SK-N-SH treated with all-trans-retinoic acid at 6 μM for 48 hours (cell line): ENCODE data around the gene RHO.
A peak's percentile ranks its signal among the peaks of the same experiment; 100 is the strongest.

Experiments used
- ATAC-seq: fragments of 200-7000 bp; cut with Tn5 transposase; 3 replicates; pipeline ENCODE4 v1.9.1; 2020; ENCODE audit warnings: mild to moderate bottlenecking, moderate library complexity
- ARNTL ChIP-seq: fragments of 450-650 bp; formaldehyde crosslinking; IDR thresholded peaks from 2 replicates; pipeline ENCODE4 v1.5.0; 2020; ENCODE audit warnings: low read depth, mild to moderate bottlenecking, moderate library complexity, borderline replicate concordance
- BACH2 ChIP-seq: fragments of 250-450 bp; sonication (Bioruptor Pico); IDR thresholded peaks from 2 replicates; pipeline ENCODE4 v1.9.0; 2021; ENCODE audit warnings: mild to moderate bottlenecking, borderline replicate concordance
- CSDC2 ChIP-seq: fragments of 250-450 bp; sonication (Bioruptor Pico); IDR thresholded peaks from 2 replicates; pipeline ENCODE4 v1.5.0; 2020; ENCODE audit warnings: mild to moderate bottlenecking, moderate library complexity
- ESRRG ChIP-seq: fragments of 250-450 bp; sonication (Bioruptor Pico); IDR thresholded peaks from 2 replicates; pipeline ENCODE4 v1.6.1; 2021; ENCODE audit warnings: mild to moderate bottlenecking
- GLIS3 ChIP-seq: fragments of 250-450 bp; sonication (Bioruptor Pico); IDR thresholded peaks from 2 replicates; pipeline ENCODE4 v1.5.0; 2020; ENCODE audit warnings: mild to moderate bottlenecking, moderate library complexity
- OSR1 ChIP-seq: fragments of 250-450 bp; sonication (Bioruptor Pico); IDR thresholded peaks from 2 replicates; pipeline ENCODE4 v1.8.0; 2022; ENCODE audit warnings: moderate library complexity, mild to moderate bottlenecking, inconsistent platforms
- POU6F1 ChIP-seq: fragments of 250-450 bp; sonication (Bioruptor Pico); IDR thresholded peaks from 2 replicates; pipeline ENCODE4 v1.8.0; 2021; ENCODE audit warnings: low read depth, mild to moderate bottlenecking, moderate library complexity, borderline replicate concordance
- PPARA ChIP-seq: fragments of 250-450 bp; sonication (Bioruptor Pico); IDR thresholded peaks from 2 replicates; pipeline ENCODE4 v1.5.0; 2020; ENCODE audit warnings: mild to moderate bottlenecking, borderline replicate concordance
- RARB ChIP-seq: fragments of 250-450 bp; sonication (Bioruptor Pico); IDR thresholded peaks from 2 replicates; pipeline ENCODE4 v1.8.0; 2021; ENCODE audit warnings: mild to moderate bottlenecking, moderate library complexity
- SNAI2 ChIP-seq: fragments of 250-450 bp; sonication (Bioruptor Pico); IDR thresholded peaks from 2 replicates; pipeline ENCODE4 v1.5.0; 2020; ENCODE audit warnings: mild to moderate bottlenecking, moderate library complexity
- TCF4 ChIP-seq: fragments of 250-450 bp; sonication (Bioruptor Pico); IDR thresholded peaks from 2 replicates; pipeline ENCODE4 v1.8.0; 2021; ENCODE audit warnings: mild to moderate bottlenecking, moderate library complexity, borderline replicate concordance
- TOX ChIP-seq: fragments of 250-450 bp; sonication (Bioruptor Pico); IDR thresholded peaks from 2 replicates; pipeline ENCODE4 v1.8.0; 2021; ENCODE audit warnings: mild to moderate bottlenecking, moderate library complexity, borderline replicate concordance
- TSHZ2 ChIP-seq: fragments of 250-450 bp; sonication (Bioruptor Pico); IDR thresholded peaks from 2 replicates; pipeline ENCODE4 v1.5.0; 2020; ENCODE audit warnings: mild to moderate bottlenecking, moderate library complexity
- ZFP3 ChIP-seq: fragments of 250-450 bp; sonication (Bioruptor Pico); IDR thresholded peaks from 2 replicates; pipeline ENCODE4 v1.5.0; 2020; ENCODE audit warnings: mild to moderate bottlenecking, moderate library complexity
- ZNF565 ChIP-seq: fragments of 450-650 bp; formaldehyde crosslinking; conservative IDR thresholded peaks from 2 replicates; pipeline ENCODE4 v1.5.0; 2020; ENCODE audit warnings: low read depth, mild to moderate bottlenecking, moderate library complexity
- ZNF70 ChIP-seq: fragments of 450-650 bp; formaldehyde crosslinking; IDR thresholded peaks from 2 replicates; pipeline ENCODE4 v1.5.0; 2020; ENCODE audit warnings: mild to moderate bottlenecking, moderate library complexity
- ZNF8 ChIP-seq: fragments of 450-650 bp; formaldehyde crosslinking; IDR thresholded peaks from 2 replicates; pipeline ENCODE4 v1.5.0; 2020; ENCODE audit warnings: mild to moderate bottlenecking, moderate library complexity
- TF ChIP-seq, protein P1 (sequence below): fragments of 250-450 bp; sonication (Bioruptor Pico); IDR thresholded peaks from 2 replicates; pipeline ENCODE4 v1.5.1; 2020; ENCODE audit warnings: low read depth, mild to moderate bottlenecking, moderate library complexity
- TF ChIP-seq, protein P2 (sequence below): fragments of 250-450 bp; sonication (Bioruptor Pico); IDR thresholded peaks from 2 replicates; pipeline ENCODE4 v1.8.0; 2020; ENCODE audit warnings: mild to moderate bottlenecking, moderate library complexity, borderline replicate concordance

RHO gene

DNA sequence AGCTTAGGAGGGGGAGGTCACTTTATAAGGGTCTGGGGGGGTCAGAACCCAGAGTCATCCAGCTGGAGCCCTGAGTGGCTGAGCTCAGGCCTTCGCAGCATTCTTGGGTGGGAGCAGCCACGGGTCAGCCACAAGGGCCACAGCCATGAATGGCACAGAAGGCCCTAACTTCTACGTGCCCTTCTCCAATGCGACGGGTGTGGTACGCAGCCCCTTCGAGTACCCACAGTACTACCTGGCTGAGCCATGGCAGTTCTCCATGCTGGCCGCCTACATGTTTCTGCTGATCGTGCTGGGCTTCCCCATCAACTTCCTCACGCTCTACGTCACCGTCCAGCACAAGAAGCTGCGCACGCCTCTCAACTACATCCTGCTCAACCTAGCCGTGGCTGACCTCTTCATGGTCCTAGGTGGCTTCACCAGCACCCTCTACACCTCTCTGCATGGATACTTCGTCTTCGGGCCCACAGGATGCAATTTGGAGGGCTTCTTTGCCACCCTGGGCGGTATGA lies at the start of gene RHO:
Gene RHO, plus strand, starts transcription at position 51 of the 512 bp plus-strand sequence. Its CDS starts 95 bp downstream, at position 146.
- no peak for ATAC-seq
- no peak for TF ChIP-seq SNAI2 (CRISPR knock-in tag)
- no peak for TF ChIP-seq PPARA (CRISPR knock-in tag)
- TF ChIP-seq, protein P1, sequence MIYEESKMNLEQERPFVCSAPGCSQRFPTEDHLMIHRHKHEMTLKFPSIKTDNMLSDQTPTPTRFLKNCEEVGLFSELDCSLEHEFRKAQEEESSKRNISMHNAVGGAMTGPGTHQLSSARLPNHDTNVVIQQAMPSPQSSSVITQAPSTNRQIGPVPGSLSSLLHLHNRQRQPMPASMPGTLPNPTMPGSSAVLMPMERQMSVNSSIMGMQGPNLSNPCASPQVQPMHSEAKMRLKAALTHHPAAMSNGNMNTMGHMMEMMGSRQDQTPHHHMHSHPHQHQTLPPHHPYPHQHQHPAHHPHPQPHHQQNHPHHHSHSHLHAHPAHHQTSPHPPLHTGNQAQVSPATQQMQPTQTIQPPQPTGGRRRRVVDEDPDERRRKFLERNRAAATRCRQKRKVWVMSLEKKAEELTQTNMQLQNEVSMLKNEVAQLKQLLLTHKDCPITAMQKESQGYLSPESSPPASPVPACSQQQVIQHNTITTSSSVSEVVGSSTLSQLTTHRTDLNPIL = no peak
- TF ChIP-seq TOX (CRISPR knock-in tag) = no peak
- TF ChIP-seq, protein P2, sequence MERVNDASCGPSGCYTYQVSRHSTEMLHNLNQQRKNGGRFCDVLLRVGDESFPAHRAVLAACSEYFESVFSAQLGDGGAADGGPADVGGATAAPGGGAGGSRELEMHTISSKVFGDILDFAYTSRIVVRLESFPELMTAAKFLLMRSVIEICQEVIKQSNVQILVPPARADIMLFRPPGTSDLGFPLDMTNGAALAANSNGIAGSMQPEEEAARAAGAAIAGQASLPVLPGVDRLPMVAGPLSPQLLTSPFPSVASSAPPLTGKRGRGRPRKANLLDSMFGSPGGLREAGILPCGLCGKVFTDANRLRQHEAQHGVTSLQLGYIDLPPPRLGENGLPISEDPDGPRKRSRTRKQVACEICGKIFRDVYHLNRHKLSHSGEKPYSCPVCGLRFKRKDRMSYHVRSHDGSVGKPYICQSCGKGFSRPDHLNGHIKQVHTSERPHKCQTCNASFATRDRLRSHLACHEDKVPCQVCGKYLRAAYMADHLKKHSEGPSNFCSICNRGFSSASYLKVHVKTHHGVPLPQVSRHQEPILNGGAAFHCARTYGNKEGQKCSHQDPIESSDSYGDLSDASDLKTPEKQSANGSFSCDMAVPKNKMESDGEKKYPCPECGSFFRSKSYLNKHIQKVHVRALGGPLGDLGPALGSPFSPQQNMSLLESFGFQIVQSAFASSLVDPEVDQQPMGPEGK = no peak
- TF ChIP-seq ZNF8 (CRISPR knock-in tag) = no peak
- TF ChIP-seq GLIS3 (CRISPR knock-in tag) = no peak
- TF ChIP-seq CSDC2 (CRISPR knock-in tag) = no peak
- TF ChIP-seq ARNTL (CRISPR knock-in tag) = no peak
- no peak for TF ChIP-seq TCF4
- TF ChIP-seq TSHZ2 (CRISPR knock-in tag) = no peak
- TF ChIP-seq ZNF565 (CRISPR knock-in tag) = no peak
- no peak for TF ChIP-seq ESRRG
- TF ChIP-seq POU6F1 (CRISPR knock-in tag) = no peak
- no peak for TF ChIP-seq BACH2 (CRISPR knock-in tag)
- no peak for TF ChIP-seq OSR1
- TF ChIP-seq ZFP3 (CRISPR knock-in tag) = no peak
- TF ChIP-seq RARB (CRISPR knock-in tag) = no peak
- no peak for TF ChIP-seq ZNF70 (CRISPR knock-in tag)

DNA sequence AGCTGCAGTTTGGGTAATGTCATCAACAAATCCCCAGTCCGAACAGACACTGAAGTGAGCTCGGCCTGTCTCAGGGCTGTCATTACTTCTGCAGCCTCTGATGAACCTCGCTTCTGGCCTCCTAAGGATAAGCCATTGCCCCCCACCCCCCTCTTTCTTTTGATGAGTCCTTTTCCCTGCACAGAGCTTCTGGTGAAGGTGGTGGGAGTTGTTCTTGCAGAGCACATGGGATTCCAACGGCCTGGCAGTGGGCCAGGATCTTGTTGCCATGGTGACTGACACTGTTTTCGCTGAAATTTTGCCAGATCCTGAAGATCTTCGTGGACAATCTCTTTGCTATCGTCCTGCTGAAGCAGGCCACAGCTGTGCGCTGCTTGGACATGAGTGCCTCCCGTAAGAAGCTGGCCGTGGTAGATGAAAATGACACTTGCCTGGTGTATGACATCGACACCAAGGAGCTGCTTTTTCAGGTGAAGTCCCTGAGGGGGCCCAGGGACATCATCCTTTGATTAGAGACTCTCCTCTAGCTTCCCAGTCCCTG lies 47.1 kb upstream of the RHO start:
- peak; percentile 55; the same call in 2 of the 3 replicates for ATAC-seq

GRCh38 chr3:129481766-129482332 lies 46.6 kb upstream of the RHO start:
- ATAC-seq = peak; percentile 19; the same call in 1 of the 3 replicates
- TF ChIP-seq, protein P2 = no peak
- no peak for TF ChIP-seq RARB (CRISPR knock-in tag)
- no peak for TF ChIP-seq TCF4
- no peak for TF ChIP-seq CSDC2 (CRISPR knock-in tag)
- TF ChIP-seq BACH2 (CRISPR knock-in tag) = no peak
- no peak for TF ChIP-seq ARNTL (CRISPR knock-in tag)
- TF ChIP-seq TSHZ2 (CRISPR knock-in tag) = no peak
- no peak for TF ChIP-seq SNAI2 (CRISPR knock-in tag)
